HUDEP-2 (cell line): ENCODE measurements around the gene HIBCH.
"Not testable (repeated sequence)": the region's sequence is repeated elsewhere in the genome, so short reads cannot be mapped to it uniquely, and the experiment has no call there.

Experiments
- DNase-seq, 76 experiments: peaks; one replicate each; lab custom pipeline; 2025; ENCODE audit not compliant: unreplicated experiment in 76 of 76; lab: John Stamatoyannopoulos, UW

HIBCH gene

GRCh38 chr2:190343089-190343535 is 23.5 kb upstream of the HIBCH start:
- no peak for DNase-seq

DNA sequence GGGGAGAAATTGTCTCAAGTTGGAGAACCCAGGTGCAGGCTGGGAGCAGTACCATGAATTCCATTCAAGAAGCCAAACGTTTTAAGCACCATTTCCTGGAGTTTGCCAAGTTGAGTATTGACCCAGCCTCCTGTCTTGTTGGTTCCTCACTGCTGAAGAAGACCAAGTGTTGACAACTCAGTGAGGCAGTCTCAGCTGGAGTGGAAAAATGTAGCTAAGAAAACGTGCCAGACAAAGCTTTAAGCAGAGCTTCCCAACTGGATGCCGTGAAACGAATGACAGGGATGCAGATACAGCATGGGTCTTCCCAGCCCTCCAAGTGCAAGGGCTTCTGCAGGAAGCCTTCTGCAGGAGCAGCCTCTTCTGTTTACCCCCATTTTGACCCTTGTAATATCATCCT is 23.0 kb upstream of the HIBCH start:
- DNase-seq: no peak

DNA sequence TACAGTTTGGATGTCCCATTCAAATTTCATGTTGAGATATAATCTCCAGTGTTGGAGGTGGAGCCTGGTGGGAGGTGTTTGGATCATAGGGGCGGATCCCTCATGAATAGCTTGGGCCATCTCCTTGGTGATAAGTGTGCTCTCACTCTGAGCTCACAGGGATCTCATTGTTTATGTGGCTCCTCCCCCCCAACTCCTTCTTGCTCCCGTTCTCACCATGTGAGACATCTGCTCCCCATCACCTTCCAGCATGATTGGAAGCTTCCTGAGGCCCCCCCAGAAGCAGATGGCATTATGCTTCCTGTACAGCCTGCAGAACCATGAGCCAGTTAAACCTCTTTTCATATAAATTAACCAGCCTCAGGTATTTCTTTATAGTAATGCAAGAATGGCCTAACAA is 20.7 kb upstream of the HIBCH start:
- peak in 38 of 76 experiments; percentile 2 to 56 (median 24) for DNase-seq

GRCh38 chr2:190339394-190339793 is 19.8 kb upstream of the HIBCH start:
- no peak for DNase-seq

DNA sequence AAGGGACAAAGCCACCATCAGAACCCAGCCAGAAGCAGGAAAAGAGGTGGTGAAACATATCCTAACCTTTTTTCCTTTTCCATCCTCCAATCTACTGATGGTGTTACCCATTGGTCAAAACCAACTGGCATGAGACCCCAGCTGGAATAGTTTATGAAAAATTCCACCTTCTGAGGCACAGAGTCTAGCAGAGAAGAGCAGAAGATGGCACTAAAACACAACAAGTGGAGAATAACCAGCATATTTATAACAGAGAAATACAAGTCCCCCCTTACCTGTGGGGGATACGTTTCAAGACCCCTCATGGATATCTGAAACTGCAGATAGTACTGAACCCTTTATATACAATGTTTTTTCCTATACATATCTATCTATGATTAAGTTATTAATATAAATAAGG is 18.8 kb upstream of the HIBCH start:
- DNase-seq: no peak

- no peak for DNase-seq
These were observed 16.8 kb upstream of the HIBCH start for GRCh38 chr2:190336420-190336819.

GRCh38 chr2:190335584-190335983 is 16.0 kb upstream of the HIBCH start:
- not testable (repeated sequence) for DNase-seq

DNA sequence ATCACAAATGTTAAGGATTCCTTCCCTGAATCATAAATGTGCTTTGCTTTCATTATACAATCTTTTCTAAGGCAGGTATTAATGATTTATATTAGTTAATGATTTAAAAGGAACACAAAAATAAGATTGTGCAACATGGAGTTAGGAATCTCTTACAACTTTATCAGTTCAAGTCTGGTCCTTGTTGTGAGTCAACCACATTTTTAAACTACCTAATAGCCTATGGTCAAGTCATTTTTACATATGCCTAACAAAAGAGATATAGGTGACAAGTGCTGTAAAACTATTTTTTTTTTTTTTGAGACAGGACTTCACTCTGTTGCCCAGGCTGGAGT is 15.6 kb upstream of the HIBCH start:
- DNase-seq: no peak

DNA sequence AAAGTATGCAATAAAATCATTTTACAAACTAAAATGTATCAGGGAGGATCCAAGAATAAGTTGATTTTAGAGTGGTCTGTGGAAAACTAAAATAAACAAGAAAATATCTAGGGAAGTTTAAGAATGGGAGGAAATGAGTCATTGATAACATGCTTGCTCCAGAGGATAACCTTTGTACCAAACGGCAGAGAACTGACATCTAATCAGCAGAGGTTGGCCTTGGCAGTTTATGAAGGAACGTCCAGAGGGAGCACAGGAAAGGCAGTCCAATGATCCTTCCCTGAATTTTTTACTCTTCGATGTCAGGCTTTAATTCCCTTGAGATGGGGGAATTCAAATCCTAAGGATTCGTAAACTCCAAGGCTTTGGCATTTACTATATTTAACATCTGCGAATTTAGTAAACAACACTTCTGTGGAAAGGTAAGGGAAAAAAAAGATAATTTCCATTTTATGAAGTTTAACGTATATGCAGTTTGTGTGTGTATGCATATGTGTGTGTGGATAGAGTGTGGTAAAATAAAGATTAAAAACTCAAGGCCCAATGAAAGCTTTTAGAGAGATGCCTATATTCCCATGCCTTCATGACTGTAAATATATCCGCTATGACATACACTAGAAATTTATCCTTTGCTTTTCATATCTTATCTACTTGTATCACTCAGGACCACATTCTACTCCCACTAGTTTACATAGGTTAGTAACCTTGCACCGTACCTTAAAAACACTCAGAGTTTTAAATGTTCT is 15.0 kb upstream of the HIBCH start:
- no peak for DNase-seq

DNA sequence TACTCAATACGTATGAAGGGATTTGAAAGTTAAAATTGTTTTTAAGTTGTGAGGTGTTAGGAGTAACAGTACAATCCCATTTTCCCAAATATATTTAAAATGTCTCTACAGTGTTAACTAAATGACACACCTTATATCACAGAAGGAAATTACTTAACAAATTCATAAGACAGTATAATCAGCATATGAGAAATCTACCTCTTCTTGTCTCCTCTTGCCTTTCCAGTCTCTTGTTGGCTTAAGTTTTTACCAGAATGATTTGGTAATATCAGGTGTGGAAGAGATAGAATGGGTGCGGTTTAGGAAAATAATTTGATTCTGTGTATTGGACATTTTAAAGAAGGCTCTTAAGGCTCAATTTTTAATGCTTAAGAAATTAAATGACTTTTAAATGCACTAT is 14.3 kb upstream of the HIBCH start:
- no peak for DNase-seq

DNA sequence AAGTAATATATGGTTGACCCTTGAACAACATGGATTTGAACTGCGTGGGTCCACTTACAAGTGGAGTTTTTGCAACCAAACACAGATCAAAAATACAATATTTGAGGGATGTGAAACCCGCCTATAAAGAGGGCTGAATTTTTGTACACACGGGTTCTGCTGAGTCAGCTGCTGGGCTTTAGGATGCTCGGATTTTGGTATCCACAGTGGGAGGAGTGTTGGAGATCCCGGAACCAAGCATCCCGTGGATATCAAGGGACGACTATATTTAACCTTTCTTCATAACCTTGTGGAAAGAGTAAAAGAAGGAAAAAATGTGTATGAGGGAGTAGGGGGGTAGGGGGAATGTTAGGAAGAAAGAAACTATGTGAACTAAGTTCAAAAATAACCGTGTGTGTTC is 13.8 kb upstream of the HIBCH start:
- no peak for DNase-seq

- no peak for DNase-seq
These were observed 9.0 kb upstream of the HIBCH start for GRCh38 chr2:190328573-190329147.

DNA sequence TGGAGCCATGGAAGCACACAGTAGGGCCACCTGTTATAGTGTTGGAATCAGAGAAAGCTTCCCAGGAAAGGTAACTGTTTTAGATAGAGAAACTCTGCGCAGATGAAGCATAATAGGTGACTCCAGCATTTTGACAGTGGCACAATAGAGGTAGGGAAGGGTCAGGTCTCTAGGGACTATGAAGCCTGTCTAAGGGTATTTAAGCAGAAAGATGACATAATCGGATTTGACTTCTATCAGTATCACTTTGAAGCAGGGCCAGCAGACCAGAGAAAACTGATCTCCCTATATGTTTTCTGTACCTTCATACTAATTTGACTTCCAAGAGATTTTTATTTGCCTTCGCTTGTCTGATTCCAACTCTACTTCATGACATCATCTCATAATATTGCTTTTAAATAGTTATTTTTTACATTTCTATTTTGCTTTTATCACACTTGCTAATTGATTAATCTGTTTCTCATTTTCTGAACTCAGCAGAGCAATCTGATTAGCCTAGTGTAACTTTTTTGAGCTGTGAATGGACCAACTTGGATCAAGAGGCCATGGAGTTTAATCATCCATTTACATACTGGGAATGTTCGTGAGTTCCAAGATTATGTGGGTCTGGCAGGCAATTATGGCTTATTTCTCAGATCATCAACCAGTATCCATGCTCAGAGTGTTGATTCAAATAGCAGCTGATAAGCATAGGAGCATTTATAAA is 8.4 kb upstream of the HIBCH start:
- no peak for DNase-seq

GRCh38 chr2:190325588-190325987 is 6.0 kb upstream of the HIBCH start:
- DNase-seq: no peak

DNA sequence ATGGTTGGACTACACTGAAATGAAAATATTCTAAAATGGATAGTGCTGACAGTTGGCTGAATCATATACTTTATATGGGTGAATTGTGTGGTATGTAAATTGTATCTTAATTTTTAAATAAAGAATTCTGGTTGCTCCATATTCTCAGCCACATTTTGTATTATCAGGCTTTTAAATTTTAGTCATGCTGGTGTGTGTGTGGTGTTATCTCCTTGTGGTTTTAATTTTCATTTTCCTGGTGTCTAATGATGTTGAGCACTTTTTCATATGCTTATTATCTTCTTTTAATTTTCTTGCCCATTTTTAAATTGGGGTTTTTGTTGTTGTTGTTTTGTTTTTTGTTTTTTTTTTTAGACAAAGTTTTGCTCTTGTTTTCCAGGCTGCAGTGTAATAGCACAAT is 3.8 kb upstream of the HIBCH start:
- DNase-seq: no peak

- no peak for DNase-seq
These were observed 1.1 kb upstream of the HIBCH start for GRCh38 chr2:190320696-190321095.

GRCh38 chr2:190318931-190319554 is 583 bp downstream of the HIBCH start:
- peak in 1 of 76 experiments; percentile 24 for DNase-seq

- DNase-seq: no peak
These were observed 1.1 kb downstream of the HIBCH start for GRCh38 chr2:190318514-190318913.

GRCh38 chr2:190315273-190315672 is 4.4 kb downstream of the HIBCH start:
- DNase-seq: no peak

DNA sequence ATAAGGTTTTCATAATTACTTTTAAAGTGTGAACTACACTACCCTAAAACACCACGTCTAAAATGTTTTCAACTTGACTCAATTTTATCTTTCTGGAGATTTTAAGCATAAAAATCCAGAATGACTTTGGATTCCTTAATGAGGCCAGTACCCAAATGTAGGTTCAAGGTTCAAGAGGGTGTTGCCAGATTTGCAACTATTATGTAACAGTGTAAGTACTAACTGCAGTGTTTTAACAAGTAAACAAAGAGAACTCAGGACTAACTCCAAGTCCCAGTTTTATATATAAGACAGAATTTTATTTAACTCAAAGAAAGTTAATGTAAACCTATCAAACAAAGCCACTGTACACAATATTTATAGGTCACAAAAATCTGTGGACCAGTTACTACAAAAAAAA is 5.7 kb downstream of the HIBCH start:
- DNase-seq: no peak

DNA sequence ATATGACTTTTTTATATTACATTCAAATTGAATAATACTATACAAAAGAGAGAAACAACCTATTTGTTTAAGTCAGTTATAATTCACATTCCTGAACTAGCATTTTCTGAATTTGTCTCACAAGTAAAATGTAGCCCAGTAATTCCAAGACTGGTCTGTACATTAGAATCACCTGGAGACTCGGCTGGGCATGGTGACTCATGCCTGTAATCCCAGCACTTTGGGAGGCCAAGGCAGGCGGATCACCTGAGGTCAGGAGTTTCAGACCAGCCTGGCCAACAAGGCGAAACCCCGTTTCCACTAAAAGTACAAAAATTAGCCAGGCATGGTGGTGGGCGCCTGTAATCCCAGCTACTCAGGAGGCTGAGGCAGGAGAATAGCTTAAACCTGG is 7.0 kb downstream of the HIBCH start:
- not testable (repeated sequence) for DNase-seq
